Peyer's patch (tissue), 4 donors: ENCODE measurements around the gene CHST4. TPM values are rescaled to one million over a fixed set of nuclear protein-coding genes. Genes with fewer than 3 reads are reported as not detected.
A peak's percentile ranks its signal among the peaks of the same experiment; 100 is the strongest.

Source experiments
- DNase-seq, 3 donors: peaks; one replicate each; pipeline ENCODE4 v3.0.0-alpha.2; 2017 to 2019
- H3K27ac ChIP-seq, 4 donors: fragments of 200-600 bp; sonication (generic); one replicate each; pipeline ENCODE4 v1.5.1; 2016 to 2019
- H3K27me3 ChIP-seq, 2 donors: fragments of 200-600 bp; sonication (generic); one replicate each; pipeline ENCODE4 v1.5.1; 2019
- H3K36me3 ChIP-seq, 3 donors: fragments of 200-600 bp; sonication (generic); one replicate each; pipeline ENCODE4 v1.5.1; 2016 to 2019
- H3K4me1 ChIP-seq, 4 donors: fragments of 200-600 bp; sonication (generic); one replicate each; pipeline ENCODE4 v1.5.1; 2016 to 2019
- H3K4me3 ChIP-seq, 4 donors: fragments of 200-600 bp; sonication (generic); 1 replicate in 3 of 4; 2 replicates in 1 of 4; pipeline ENCODE4 v1.5.1; 2016 to 2019; ENCODE audit warnings: mild to moderate bottlenecking in 1 of 4
- H3K9me3 ChIP-seq, 4 donors: fragments of 200-600 bp; sonication (generic); one replicate each; pipeline ENCODE4 v1.5.1; 2016 to 2019; ENCODE audit warnings: mild to moderate bottlenecking in 1 of 4
- CTCF ChIP-seq, 6 experiments: fragments of 450-650 bp in 4 of 6; fragments of 200-600 bp in 2 of 6; sonication (generic) in 1 of 6; IDR thresholded peaks; one replicate each; pipeline ENCODE4 v1.5.1; 2017 to 2019; ENCODE audit warnings: antibody characterized with exemption in 6 of 6, mild to moderate bottlenecking in 3 of 6, moderate library complexity in 1 of 6
- POLR2A ChIP-seq, 2 donors: fragments of 450-650 bp; IDR thresholded peaks; one replicate each; pipeline ENCODE4 v1.5.1; 2017; ENCODE audit warnings: antibody characterized with exemption in 2 of 2, mild to moderate bottlenecking in 2 of 2, moderate library complexity in 2 of 2
- total RNA-seq, 4 donors: library from RNA; depleted of rRNA; stranded (reverse); fragments of >200 nt; gene quantifications; one replicate each; pipeline ENCODE4 v1.1.0, GENCODE V29; 2016

Gene CHST4
- total RNA-seq, 4 donors from 2014 or later, result not detected

- no peaks in the 10 kb centered on the region for H3K9me3 ChIP-seq
- H3K27ac ChIP-seq, result peak overlapping the region; percentile 88 to 98 (median 96)
- TF ChIP-seq POLR2A (IDR thresholded peaks at IDR 0.05), result peak; percentile 57 to 66
- no peak for TF ChIP-seq CTCF (IDR thresholded peaks at IDR 0.05)
- peak overlapping the region; percentile 59 to 92 (median 79) for H3K4me3 ChIP-seq
- H3K27me3 ChIP-seq, result no peaks in the 10 kb centered on the region
- H3K36me3 ChIP-seq, result no peaks in the 10 kb centered on the region
- H3K4me1 ChIP-seq, result peaks cover 0 to 8% (median 0%) of the 10 kb centered on the region in 4 donors
- DNase-seq, result peak; percentile 86 to 95 (median 87)
These were observed 42.0 kb upstream of the CHST4 start for GRCh38 chr16:71484006-71484893.

GRCh38 chr16:71489122-71489521, 37.1 kb upstream of the CHST4 start, which contains the start of gene ZNF19:
Gene ZNF19 (minus strand): TSS chr16:71489324. CDS start chr16:71482114, 7,210 bp downstream.
- H3K9me3 ChIP-seq, result no peaks in the 10 kb centered on the region
- no peaks in the 10 kb centered on the region for H3K36me3 ChIP-seq
- no peak within 1 kb of the TSS for H3K4me3 ChIP-seq
- no peaks in the 10 kb centered on the region for H3K27me3 ChIP-seq
- DNase-seq, result no peak
- no peak for TF ChIP-seq CTCF (IDR thresholded peaks at IDR 0.05)
- no peak for TF ChIP-seq POLR2A (IDR thresholded peaks at IDR 0.05)
- H3K4me1 ChIP-seq, result no peaks in the 10 kb centered on the region
- H3K27ac ChIP-seq, result no peak within 1 kb of the TSS

GRCh38 chr16:71490361-71490760, 35.9 kb upstream of the CHST4 start:
- H3K27me3 ChIP-seq, result no peaks in the 10 kb centered on the region
- TF ChIP-seq CTCF (IDR thresholded peaks at IDR 0.05), result no peak
- no peak for TF ChIP-seq POLR2A (IDR thresholded peaks at IDR 0.05)
- no peaks in the 10 kb centered on the region for H3K4me1 ChIP-seq

GRCh38 chr16:71491054-71491453, 35.2 kb upstream of the CHST4 start:
- TF ChIP-seq CTCF (IDR thresholded peaks at IDR 0.05), result no peak
- TF ChIP-seq POLR2A (IDR thresholded peaks at IDR 0.05), result no peak
- no peak for DNase-seq
- Histone ChIP-seq H3K36me3 (no peaks in the 10 kb centered on the region), H3K27ac (no peak overlapping the region), H3K4me1 (no peaks in the 10 kb centered on the region), H3K27me3 (no peaks in the 10 kb centered on the region), H3K4me3 (no peak overlapping the region), H3K9me3 (no peaks in the 10 kb centered on the region)

More at GRCh38 chr16:71490361-71490760, 35.9 kb upstream of the CHST4 start:
- H3K36me3 ChIP-seq, result no peaks in the 10 kb centered on the region
- DNase-seq, result no peak
- no peak overlapping the region for H3K27ac ChIP-seq
- H3K4me3 ChIP-seq, result no peak overlapping the region
- no peaks in the 10 kb centered on the region for H3K9me3 ChIP-seq

- TF ChIP-seq POLR2A (IDR thresholded peaks at IDR 0.05) (no peak), CTCF (IDR thresholded peaks at IDR 0.05) (no peak)
- no peak overlapping the region for H3K4me3 ChIP-seq
- H3K4me1 ChIP-seq, result no peaks in the 10 kb centered on the region
- H3K27me3 ChIP-seq, result no peaks in the 10 kb centered on the region
- H3K27ac ChIP-seq, result no peak overlapping the region
- no peaks in the 10 kb centered on the region for H3K9me3 ChIP-seq
- H3K36me3 ChIP-seq, result no peaks in the 10 kb centered on the region
- DNase-seq, result no peak
These were observed 33.4 kb upstream of the CHST4 start for GRCh38 chr16:71492786-71493185.
